ENCODE results near the gene AHCTF1.
"Not testable (repeated sequence)": the region's sequence is repeated elsewhere in the genome, so short reads cannot be mapped to it uniquely, and the experiment has no call there.

The AHCTF1 gene

DNA sequence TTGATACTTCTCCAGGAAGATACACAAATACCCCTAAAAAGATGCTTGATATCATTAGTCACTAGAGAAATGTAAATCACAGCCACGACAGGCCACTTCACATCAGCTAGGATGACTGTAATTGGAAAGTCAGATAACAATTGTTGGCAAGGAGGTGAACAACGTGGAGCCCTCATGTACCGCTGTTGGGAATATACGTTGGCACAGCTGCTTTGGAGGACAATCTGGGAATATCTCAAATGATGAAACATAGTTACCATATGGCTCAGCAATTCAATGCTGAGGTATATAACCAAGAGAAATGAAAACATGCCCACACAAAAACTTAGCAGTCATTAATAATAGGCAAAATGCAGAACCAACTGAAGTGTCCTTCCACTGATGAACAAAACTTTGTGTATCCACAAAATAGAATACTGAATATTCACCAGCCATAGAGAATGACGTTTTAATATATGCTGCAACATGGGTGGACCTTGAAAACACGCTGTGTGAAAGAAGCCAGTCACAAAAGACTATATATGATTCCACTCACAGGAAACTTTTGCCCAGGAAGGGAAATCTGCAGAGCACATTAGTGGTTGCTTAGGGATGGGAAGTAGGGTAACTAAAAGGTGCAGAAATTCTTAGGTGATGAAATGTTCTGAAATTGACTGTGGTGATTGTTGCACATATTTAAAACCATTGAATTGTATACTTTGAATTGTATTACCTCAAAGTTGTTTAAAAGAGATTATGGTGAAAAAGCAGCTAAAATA is 95.4 kb downstream of the AHCTF1 start:
- peak; percentile 11 for DNase-seq (ENCODE audit: low spot score)

DNA sequence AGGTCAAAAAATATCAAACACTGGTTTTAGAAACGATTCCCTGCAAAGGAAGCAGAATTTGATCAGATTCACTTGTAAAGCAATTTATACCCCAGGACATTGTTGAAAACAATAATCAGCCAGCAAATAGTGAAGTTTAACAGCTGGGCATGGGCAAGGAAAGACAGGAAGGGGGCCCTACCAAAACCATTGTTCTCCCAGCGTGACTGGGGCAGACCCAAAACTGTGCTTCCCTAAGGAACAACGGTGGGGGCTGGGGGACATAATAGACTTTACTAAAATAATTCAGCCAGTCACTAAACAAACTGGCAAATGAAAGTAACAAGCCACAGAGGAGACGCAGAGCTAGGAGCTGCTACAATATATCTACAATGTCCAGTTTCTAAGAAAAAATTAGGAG is 100.2 kb downstream of the AHCTF1 start:
- DNase-seq (ENCODE audit: low spot score): no peak

DNA sequence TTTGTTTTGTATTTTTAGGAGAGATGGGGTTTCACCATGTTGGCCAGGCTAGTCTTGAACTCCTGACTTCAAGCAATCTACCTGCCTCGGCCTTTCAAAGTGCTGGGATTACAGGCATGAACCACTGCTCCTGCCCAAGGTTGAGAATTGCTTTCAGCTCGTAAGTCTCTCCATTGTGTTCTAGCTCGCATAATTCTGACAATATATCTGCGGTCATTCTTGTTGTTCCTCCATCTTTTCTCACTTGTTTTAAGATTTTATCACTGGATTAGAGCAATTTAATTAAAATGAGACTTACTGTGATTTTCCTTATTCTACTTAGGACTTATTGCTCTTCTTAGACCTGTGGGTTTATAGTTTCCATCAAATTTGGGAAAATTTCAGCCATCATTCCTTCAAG is 102.9 kb downstream of the AHCTF1 start:
- DNase-seq (ENCODE audit: low spot score): no peak

DNA sequence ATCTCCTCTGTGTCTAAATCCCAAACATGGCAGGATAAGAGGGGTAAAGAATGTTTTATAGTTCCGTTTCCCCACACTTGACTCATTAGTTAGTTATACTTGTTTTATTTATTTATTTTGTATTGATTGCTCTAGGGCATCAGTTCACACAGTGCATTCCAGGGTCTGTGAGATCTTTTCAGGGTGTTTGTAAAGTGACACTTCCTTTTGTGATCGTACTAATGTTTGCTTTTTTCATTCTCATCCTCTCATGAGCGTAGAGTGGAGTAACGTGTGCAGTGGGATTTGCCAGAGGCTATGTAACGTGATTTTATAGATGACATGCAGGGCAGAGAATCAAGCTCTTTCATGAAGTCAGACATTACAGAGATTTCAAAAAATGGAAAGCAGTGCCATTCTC is 104.4 kb downstream of the AHCTF1 start:
- no peak for DNase-seq (ENCODE audit: low spot score)

DNA sequence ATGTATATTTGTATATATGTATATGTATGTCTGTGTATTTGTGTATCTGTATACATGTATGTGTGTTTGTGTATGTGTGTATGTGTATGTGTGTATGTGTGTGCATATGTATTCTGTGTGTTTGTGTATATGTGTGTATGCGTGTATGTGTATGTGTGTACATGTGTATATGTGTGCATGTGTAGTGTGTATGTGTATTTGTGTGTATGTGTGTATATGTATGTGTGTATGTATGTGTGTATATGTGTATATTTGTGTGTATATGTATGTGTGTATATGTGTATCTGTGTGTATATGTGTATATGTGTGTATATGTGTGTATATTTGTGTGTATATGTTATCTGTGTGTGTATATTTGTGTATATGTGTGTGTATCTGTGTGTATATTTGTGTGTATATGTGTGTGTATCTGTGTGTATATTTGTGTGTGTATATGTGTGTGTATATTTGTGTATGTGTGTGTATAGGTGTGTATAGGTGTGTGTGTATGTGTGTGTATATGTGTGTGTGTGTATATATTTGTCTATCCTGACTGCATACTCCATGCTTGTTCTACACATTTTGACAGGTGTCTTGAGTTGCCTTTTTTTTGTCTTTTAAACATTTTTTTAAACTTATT is 106.1 kb downstream of the AHCTF1 start:
- no peak for DNase-seq (ENCODE audit: low spot score)

DNA sequence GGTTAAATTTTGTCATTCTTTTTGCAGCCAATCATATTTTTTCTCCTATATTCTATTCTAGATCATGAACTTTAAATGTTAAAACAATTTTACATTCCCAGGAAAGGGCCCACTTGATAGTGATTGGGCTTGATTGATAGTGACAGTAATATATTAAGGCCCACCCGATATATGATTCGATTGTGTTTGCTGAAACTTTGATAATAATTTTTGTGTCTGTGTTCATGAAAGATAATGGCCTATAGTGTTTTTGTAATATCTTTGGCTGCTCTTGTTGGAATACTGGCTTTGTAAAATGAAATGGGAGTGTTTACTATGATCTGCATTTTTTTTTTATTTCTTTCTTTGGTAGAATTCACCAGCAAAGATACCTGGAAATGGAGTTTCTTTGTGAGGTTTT is 107.2 kb downstream of the AHCTF1 start:
- no peak for DNase-seq (ENCODE audit: low spot score)

DNA sequence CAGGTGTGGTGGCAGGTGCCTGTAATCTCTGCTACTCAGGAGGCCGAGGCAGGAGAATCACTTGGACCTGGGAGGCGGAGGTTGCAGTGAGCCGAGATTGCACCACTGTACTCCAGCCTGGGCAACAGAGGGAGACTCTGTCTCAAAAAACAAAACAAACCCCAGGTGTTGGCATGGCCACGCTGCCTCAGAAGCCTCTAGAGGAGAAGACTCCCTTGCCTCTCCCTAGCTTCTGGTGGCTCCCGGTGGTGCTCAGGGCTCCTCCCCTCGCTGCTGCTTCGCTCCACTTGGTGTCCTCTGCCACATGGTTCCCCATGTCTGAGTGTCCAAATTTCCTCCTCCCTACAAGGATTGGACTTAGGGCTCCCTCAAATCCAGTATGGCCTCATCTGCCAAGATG is 109.6 kb downstream of the AHCTF1 start:
- DNase-seq (ENCODE audit: low spot score): not testable (repeated sequence)

DNA sequence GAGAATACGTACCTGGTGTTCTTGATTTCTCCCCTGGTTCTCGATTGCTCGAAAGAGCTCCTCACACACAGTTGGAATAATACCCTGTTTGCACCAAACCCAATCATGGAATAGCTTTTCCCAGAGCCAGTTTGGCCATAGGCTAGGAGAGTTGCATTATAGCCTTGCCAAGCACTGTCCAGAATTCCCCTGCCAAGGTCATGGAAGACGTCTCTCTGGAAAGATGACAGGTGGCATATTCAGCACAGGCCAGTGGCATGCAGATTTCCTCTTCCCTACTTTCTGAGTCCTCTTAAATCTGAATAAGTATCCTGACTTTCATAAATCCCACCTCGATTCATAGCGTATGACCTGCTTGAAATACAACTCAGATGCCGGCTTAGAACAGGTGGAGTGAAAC is 111.1 kb downstream of the AHCTF1 start:
- no peak for DNase-seq (ENCODE audit: low spot score)

DNA sequence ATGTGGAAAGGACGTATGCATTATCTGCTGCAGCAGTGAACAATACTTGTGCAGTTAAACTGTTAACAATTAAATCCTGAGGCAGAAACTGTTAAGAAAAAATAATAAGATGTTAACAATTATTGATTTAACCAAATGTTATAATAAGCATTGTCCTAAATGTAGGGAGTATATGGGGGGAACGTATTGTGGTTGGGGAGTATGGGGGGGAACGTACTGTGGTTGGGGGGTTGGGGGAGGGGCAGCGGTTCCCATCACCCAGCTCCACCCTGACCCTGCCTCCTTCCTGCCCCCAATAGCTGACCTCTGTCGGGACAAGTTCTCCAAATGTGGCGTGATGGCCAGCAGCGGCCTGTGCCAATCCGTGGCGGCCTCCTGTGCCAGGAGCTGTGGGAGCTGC is 114.0 kb downstream of the AHCTF1 start:
- peak; percentile 39 for DNase-seq (ENCODE audit: low spot score)

DNA sequence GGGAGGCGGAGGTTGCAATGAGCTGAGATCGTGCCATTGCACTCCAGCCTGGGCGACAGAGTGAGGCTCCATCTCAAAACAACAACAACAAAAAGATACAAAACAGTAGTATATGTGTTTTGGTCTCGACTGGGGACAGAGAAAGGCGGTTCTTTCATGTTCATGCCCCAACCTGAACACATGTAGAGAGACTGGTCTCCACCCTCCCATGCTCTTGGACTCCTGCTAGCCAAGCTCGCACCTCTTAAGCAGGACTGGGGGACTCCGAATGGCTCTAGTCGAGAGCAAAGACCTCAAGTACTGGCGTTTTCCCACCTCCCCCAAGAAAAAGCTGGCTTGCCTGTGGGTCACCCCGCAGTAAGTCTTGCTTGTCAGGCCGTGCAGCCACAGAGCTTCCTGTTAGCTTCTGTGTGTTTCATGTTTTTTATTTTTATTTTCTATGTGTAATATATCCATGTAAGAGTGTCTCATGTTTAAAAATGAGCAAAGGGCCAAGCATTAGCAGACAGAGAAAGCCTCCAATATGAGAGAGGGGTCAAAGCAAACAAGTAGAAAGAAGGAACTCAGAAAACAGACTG is 116.0 kb downstream of the AHCTF1 start:
- DNase-seq (ENCODE audit: low spot score): no peak

DNA sequence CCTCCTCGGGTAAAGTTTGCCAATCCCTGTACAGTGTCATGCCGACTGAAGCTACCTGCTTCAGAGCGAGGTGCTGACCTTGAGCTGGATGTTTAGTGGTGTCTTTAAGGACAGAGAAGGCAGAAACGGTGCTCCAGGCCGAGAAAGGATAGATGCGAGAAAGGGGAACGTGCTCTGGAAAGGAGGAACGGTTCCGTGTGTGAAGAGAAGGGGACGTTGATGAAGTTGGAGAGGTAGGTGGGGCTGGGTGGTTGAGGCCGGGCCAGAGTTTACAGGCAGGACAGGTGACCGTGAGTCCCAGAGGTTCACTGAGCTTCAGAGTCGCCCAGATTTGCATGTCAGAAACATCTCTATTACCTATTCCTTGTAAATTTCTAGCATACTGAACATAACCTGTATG is 116.9 kb downstream of the AHCTF1 start:
- DNase-seq (ENCODE audit: low spot score): no peak

DNA sequence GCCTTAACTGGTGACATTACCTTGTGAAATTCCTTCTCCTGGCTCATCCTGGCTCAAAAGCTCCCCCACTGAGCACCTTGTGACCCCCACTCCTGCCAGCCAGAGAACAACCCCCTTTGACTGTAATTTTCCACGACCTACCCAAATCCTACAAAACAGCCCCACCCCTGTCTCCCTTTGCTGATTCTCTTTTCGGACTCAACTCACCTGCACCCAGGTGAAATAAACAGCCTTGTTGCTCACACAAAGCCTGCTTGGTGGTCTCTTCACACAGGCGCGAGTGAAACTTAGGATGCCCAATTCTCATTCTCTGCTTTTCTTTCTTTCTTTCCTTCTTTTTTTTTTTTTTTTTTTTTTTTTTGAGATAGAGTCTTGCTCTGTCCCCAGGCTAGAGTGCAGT is 118.4 kb downstream of the AHCTF1 start:
- not testable (repeated sequence) for DNase-seq (ENCODE audit: low spot score)

DNA sequence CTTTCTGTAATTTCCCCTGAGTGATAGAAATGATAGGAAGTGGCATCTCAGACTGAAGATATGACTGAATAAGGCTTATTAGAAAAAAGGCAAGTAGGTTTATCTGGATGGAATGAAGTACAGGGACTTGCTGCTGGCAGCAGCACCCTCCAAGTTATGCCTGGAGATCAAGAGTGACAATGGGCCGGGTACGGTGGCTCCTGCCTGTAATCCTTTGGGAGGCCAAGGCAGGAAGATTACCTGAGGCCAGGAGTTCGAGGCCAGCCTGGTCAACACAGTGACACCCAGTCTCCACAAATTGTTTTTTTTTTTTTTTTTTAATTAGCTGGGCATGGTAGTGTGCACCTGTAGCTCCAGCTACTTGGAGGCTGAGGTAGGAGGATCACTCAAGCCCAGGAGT is 119.8 kb downstream of the AHCTF1 start:
- no peak for DNase-seq (ENCODE audit: low spot score)

DNA sequence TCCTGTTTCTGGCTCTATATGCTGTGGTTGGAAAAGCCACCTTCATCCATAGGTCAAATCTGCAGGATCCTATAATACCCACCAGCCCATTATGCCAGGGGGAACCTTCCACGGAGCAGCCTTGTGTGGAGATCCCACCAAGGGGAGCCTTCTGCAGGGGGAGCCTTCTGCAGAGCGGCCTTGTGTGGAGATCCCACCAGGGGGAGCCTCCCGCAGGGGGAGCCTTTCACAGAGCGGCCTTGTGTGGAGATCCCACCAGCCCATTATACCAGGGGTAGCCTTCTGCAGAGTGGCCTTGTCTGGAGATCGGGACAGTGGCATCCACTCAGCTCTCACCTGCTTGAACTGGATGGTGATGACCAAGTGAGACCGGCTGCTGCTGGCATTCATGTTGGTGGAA is 122.3 kb downstream of the AHCTF1 start:
- no peak for DNase-seq (ENCODE audit: low spot score)

DNA sequence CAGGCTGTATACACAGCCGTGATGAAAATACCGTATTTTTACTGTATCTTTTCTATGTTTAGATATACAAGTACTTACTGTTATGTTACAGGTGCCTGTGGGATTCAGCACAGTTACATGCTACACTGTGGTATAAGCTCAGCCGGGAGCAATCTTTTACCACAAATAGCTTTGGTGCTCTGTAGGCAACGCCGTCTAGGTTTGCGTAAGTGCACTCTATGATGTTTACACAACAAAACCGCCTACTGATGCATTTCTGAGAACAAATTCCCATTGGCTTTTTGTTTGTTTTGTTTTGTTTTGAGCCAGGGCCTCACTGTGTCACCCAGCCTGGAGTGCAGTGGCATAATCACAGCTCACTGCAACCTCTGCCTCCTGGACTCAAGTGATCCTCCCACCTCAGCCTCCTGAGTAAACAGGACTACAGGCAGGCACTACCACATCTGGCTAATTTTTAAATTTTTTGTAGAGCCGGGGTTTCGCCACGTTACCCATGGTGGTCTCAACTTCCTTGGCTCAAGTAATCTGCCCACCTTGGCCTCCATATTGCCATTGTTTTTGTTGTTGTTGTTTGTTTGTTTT is 126.5 kb downstream of the AHCTF1 start:
- DNase-seq (ENCODE audit: low spot score): peak; percentile 60

DNA sequence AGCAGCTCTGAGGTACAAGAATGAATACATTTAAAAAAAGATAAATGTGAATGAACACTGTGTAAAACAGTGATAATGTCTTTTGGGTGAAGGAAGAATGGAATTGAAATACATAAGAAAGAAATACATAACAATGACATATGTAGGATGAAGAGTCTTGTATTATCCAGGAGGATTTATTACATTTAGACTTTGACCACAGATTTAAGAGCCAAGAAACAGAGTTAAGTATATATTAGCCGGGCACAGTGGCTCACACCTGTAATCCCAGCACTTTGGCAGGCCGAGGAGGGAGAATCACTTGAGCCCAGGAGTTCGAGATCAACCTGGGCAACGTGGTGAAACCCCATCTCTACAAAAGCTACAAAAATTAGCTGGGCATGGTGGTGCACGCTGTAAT is 127.9 kb downstream of the AHCTF1 start:
- DNase-seq (ENCODE audit: low spot score): no peak

DNA sequence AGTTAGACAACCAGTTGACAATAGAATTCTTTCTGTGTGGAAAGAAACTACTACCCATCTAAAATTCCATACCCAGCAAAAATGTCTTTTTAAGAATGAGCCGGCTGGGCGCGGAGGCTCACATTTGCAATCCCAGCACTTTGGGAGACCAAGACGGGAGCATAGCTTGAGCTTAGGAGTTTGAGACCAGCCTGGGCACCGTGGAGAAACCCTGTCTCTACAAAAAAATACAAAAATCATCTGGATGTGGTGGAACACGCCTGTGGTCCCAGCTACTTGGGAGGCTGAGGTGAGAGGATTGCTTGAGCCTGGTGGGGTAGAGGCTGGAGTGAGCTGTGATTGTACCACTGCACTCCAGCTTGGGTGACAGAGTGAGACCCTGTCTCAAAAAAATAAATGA is 128.4 kb downstream of the AHCTF1 start:
- DNase-seq (ENCODE audit: low spot score): no peak

DNA sequence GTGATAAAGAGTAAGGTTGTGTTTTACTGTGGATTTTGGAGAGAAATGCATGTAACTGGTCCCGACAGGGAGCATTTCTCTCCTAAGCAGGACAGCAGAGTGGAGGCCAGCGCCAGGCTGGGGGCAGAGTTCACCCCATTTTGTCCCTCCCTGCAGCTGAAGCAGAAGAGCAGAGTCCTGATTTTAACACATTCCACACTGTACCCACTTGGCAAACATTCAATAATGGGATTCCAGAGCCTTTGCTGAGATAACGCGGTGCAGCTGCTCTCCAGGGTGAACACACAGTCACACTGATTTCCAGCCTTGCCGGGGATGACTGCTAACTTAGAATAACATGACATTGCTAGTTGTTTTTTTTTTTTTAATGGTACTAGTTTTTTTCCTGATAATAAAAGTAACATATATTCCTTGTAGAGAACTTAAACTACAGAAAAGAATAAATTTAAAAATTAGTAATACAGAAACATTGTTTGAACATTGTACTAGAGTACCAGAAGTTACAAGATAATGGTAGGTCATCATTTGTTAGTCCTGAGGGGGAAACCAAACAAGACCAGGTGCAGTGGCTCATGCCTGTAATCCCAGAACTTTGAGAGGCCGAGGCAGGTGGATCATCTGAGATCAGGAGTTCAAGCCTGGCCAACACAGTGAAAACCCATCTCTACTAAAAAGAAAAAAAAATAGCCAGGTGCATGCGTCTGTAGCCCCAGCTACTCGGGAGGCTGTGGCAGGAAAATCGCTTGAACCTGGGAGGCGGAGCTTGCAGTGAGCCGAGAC is 130.3 kb downstream of the AHCTF1 start:
- DNase-seq (ENCODE audit: low spot score): no peak

DNA sequence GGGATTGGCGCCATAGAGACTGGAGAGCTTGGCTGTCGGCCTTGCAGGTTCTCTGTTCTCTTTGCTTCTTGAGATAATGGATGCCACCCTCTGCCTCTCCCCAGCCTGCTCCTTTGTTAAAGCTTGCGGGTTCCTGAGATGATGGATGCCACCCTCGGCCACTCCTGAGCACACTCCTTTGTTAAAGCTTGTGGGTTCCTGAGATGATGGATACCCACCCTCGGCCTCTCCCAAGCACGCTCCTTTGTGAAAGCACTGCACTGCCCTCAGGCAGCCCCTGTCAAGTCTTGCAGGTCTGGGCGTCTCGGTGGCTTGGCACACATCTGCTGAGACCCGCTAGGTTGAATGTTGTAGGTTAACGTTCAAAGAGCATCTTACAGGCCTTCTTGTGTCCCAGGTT is 131.0 kb downstream of the AHCTF1 start:
- no peak for DNase-seq (ENCODE audit: low spot score)

DNA sequence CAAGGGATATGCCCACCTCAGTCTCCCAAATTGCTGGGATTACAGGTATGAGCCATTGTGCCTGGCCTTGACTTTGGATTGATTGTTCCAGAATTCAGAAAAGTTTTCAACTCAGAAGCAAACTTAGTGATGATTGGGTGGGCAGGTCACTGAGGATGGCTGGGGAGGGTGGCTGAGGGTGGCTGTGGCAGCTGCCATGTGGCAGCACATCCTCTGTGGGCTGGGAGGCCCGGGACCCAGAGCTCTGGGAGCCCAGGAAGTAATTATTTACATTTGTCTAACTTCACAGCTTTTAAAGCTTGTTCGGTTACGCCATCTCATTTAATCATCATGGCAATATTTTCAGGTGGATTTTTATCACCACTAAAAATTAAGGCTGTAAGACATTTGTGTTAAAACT is 131.4 kb downstream of the AHCTF1 start:
- DNase-seq (ENCODE audit: low spot score): no peak

DNA sequence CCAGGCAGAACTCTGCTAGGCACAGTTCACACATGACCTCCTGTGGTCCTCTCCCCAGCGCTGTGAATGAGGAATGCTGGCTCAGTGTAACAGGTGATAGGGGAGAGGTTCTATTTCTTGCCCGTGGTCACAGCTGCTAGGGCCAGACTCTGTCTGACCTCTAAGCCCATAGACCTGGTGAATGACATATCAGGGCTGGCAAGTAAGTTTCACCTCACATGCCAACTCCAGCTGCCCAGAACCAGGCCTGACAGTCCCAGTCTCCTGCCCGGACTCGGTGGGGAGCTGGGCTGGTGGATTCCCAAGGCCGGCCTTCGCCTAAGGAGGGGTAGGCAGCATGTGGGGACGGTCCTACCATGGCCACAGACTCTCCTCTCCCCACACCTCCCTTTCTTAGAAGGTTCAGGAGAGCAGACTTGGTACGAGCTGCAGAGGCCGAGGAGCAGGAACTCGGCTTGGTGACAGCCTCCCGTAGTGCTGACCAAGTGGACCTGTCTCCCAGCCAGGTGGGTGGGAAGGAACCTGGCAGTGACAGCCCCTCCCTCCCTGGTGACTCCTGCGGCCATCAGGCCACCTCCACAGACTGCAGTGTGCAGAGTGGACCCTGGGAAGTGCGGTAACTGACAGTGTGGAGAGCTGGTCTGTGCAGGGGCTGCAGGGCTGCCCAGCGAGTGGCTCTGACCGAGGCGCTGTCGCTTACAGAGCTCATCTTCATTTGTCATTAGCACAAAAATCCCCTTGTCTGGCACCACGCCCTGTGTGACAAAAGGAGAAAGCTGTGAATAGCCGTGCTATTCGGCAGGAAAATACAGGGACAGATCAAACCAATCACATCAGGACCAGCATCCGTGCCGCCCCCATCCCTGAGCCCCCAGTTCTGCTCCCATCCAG is 132.9 kb downstream of the AHCTF1 start:
- no peak for DNase-seq (ENCODE audit: low spot score)

DNA sequence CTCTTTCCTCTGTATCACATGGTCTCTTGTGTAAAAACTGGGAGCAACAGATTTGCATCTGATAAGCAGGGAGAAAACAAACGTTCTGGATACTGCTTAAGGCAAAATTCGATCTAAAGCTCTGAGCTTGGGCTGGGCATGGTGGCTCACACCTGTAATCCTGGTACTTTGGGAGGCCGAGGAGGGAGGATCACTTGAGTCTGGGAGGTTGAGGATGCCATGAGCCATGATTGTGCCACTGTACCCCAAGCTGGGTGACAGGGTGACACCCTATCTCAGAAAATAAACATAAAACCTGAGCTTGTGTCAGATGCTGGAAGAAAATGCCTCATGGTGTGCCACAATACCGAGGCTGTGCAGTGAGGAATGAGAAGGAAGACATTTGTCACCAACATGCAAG is 133.6 kb downstream of the AHCTF1 start:
- DNase-seq (ENCODE audit: low spot score): no peak

Measured in SW480 (cell line).